ENCODE measurements around the gene F8. TPM values are rescaled to one million over a fixed set of nuclear protein-coding genes. Genes with fewer than 3 reads are reported as not detected.

Gene F8
- total RNA-seq, 4 donors from 2014 or later = 7.2 to 28.4 (median 14.6) TPM

DNA sequence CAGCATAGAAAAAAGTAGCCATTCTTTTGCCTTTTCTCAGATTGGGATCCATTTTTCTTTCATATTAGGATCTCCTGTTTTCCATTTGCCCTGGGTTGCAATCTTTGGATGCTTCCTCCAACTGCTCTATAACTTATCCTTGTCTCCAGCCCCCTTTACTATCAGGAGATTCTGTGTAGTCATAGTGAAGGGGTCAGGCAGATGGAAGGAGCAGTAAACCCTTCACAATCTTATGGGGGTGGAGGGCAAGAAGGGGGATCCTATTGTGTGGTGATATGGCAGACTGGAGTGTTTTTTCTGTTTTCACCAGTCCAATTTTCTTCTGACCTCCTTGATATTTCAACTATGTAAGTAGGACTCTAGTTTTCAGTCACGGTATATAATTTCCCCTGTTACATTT lies 186.4 kb downstream of the F8 start:
- Histone ChIP-seq H3K36me3 (no peaks in the 10 kb centered on the region), H3K4me3 (no peak overlapping the region), H3K4me1 (no peaks in the 10 kb centered on the region), H3K27me3 (no peaks in the 10 kb centered on the region), H3K9me3 (no peaks in the 10 kb centered on the region), H3K27ac (no peak overlapping the region)
- 40 to 65% methylated on average over 1 of the region's 1 CpG for WGBS, 2 donors
- no peak for TF ChIP-seq POLR2A (IDR thresholded peaks at IDR 0.05)
- TF ChIP-seq, protein P1, sequence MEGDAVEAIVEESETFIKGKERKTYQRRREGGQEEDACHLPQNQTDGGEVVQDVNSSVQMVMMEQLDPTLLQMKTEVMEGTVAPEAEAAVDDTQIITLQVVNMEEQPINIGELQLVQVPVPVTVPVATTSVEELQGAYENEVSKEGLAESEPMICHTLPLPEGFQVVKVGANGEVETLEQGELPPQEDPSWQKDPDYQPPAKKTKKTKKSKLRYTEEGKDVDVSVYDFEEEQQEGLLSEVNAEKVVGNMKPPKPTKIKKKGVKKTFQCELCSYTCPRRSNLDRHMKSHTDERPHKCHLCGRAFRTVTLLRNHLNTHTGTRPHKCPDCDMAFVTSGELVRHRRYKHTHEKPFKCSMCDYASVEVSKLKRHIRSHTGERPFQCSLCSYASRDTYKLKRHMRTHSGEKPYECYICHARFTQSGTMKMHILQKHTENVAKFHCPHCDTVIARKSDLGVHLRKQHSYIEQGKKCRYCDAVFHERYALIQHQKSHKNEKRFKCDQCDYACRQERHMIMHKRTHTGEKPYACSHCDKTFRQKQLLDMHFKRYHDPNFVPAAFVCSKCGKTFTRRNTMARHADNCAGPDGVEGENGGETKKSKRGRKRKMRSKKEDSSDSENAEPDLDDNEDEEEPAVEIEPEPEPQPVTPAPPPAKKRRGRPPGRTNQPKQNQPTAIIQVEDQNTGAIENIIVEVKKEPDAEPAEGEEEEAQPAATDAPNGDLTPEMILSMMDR (IDR thresholded peaks at IDR 0.05) = no peak
- no peak for TF ChIP-seq EP300 (IDR thresholded peaks at IDR 0.05)
- DNase-seq (ENCODE audit: low spot score in 2 of 2) = no peak

DNA sequence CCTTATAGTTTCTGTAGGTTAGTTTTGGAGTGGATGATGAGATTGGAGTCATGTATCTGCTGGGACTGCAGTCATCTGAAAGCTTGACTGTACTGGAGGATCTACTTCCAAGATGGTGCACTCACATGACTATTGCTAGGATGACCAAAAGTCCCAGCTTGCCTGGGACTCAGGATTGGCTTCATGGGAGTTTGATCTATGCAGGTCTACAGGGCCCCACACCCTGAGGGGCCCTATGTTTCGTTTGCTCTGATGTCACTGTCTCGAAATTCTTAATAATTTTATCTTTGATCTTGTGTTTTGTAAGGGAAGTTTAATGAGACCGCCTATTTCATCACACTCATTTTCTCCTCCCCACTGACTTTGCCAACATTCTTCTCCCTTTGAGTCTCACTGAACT lies 188.0 kb downstream of the F8 start, which contains the start of gene SMIM9:
Gene SMIM9, minus strand, starts transcription at position 101 of the 400 bp plus-strand sequence. CDS start 3,806 bp downstream, outside the sequence.
- 75 to 97% methylated on average over 3 of the region's 3 CpGs for WGBS, 2 donors
- Histone ChIP-seq H3K9me3 (no peaks in the 10 kb centered on the region), H3K27me3 (no peaks in the 10 kb centered on the region), H3K36me3 (no peaks in the 10 kb centered on the region), H3K27ac (no peak within 1 kb of the TSS), H3K4me3 (no peak within 1 kb of the TSS), H3K4me1 (no peaks in the 10 kb centered on the region)
- TF ChIP-seq POLR2A (IDR thresholded peaks at IDR 0.05) (no peak), EP300 (IDR thresholded peaks at IDR 0.05) (no peak)
- TF ChIP-seq, protein P1 (IDR thresholded peaks at IDR 0.05) = no peak
- DNase-seq (ENCODE audit: low spot score in 2 of 2) = no peak

DNA sequence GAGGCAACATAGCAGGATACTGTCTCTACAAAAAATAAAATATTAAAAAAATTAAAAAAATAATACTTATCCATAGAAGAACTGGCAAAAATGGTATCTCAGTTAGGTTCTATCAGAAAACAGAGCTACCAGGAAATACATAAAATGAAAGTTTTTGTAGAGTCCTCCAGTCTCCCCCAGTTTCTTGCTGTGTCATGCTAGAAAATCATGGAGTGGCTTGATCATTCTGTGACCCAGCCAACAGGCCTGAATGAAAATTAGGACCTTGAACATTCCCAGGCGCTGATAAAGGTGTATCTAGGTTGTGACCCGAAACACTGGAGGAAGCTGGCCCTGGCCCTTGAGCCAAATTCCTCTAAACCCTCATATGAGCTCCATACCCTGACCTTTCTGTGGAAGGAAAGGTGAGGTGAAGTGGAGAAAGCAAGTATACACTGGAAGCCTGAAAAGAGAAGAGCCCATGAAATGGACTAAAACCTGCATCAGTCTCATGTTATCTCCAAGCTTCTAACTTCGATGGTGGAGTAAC lies 188.7 kb downstream of the F8 start:
- WGBS, 2 donors = 67 to 91% methylated on average over 3 of the region's 3 CpGs
- DNase-seq (ENCODE audit: low spot score in 2 of 2) = no peak
- TF ChIP-seq POLR2A (IDR thresholded peaks at IDR 0.05) (no peak), EP300 (IDR thresholded peaks at IDR 0.05) (no peak)
- TF ChIP-seq, protein P1 (IDR thresholded peaks at IDR 0.05) = no peak

DNA sequence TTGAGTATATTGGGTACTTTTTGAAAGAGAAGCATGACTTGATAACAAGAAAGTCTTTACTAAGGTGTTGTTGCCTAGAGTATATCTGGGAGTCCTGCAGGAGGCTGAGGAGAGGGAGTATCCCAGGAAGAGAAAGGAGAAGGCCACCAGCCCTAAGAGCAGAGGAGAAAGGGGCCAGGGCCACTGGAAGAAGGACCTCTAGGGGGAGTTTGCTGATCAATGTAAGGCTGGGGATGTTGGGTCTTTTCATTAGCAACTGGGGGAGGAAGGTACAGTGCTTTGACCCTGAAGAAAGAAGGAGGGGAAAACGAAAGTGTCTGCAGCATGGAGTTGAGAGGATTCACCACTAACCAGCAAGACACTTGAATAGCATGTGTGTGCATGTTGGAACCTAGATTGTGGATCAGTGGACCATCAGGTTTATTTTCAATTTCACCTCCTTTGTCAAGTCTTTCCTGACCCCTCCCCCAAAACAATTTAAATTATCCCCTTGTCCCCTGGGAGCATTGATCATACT lies 192.5 kb downstream of the F8 start:
- Histone ChIP-seq H3K27me3 (no peaks in the 10 kb centered on the region), H3K9me3 (no peaks in the 10 kb centered on the region), H3K4me1 (no peaks in the 10 kb centered on the region), H3K27ac (no peak overlapping the region), H3K36me3 (no peaks in the 10 kb centered on the region), H3K4me3 (no peak overlapping the region)
- TF ChIP-seq EP300 (IDR thresholded peaks at IDR 0.05) = no peak
- TF ChIP-seq POLR2A (IDR thresholded peaks at IDR 0.05) = no peak
- TF ChIP-seq, protein P1 (IDR thresholded peaks at IDR 0.05) = no peak
- WGBS, 2 donors = 15 to 29% methylated on average over 1 of the region's 1 CpG
- no peak for DNase-seq (ENCODE audit: low spot score in 2 of 2)

More for the DNA sequence above, 188.7 kb downstream of the F8 start:
- no peak overlapping the region for H3K4me3 ChIP-seq
- no peaks in the 10 kb centered on the region for H3K36me3 ChIP-seq
- H3K4me1 ChIP-seq = no peaks in the 10 kb centered on the region
- no peaks in the 10 kb centered on the region for H3K9me3 ChIP-seq
- no peaks in the 10 kb centered on the region for H3K27me3 ChIP-seq
- H3K27ac ChIP-seq = no peak overlapping the region

- Histone ChIP-seq H3K4me1 (no peaks in the 10 kb centered on the region), H3K4me3 (no peak overlapping the region), H3K27me3 (no peaks in the 10 kb centered on the region), H3K9me3 (no peaks in the 10 kb centered on the region), H3K36me3 (no peaks in the 10 kb centered on the region), H3K27ac (no peak overlapping the region)
- TF ChIP-seq, protein P1 (IDR thresholded peaks at IDR 0.05) = no peak
- TF ChIP-seq POLR2A (IDR thresholded peaks at IDR 0.05) (no peak), EP300 (IDR thresholded peaks at IDR 0.05) (no peak)
- no peak for DNase-seq (ENCODE audit: low spot score in 2 of 2)
Measured at GRCh38 chrX:154829134-154829533, 193.4 kb downstream of the F8 start.
